H1 (cell line): ENCODE data around the gene ANKFN1. TPM values are rescaled to one million over a fixed set of nuclear protein-coding genes. Genes with fewer than 3 reads are reported as not detected.

Experiments used
- EP300 ChIP-seq, 2 experiments: IDR thresholded peaks; 1 replicate in 1 of 2; 2 replicates in 1 of 2; pipeline ENCODE4 v1.6.1; 2011 to 2012; ENCODE audit warnings: low read depth in 2 of 2, low read length in 2 of 2, mild to moderate bottlenecking in 2 of 2, borderline replicate concordance in 1 of 2, inconsistent platforms in 1 of 2, moderate library complexity in 1 of 2
- GTF2F1 ChIP-seq: IDR thresholded peaks from 2 replicates; pipeline ENCODE4 v1.6.1; 2012; ENCODE audit warnings: low read depth, low read length, improper control_type of control experiment, borderline replicate concordance
- SP2 ChIP-seq: IDR thresholded peaks from 2 replicates; pipeline ENCODE4 v1.6.1; 2012; ENCODE audit warnings: mild to moderate bottlenecking, low read length, inconsistent platforms
- SRF ChIP-seq: IDR thresholded peaks from 2 replicates; pipeline ENCODE4 v1.6.1; 2011; ENCODE audit warnings: mild to moderate bottlenecking, low read depth, low read length, moderate library complexity
- TAF7 ChIP-seq: optimal IDR thresholded peaks from 2 replicates; pipeline ENCODE3; 2011; ENCODE audit warnings: low read depth, mild to moderate bottlenecking, inconsistent platforms, low read length, moderate library complexity, borderline replicate concordance
- polyA plus RNA-seq, 7 experiments: library from polyadenylated mRNA; depleted of rRNA in 3 of 7; stranded (reverse) in 5 of 7; unstranded in 2 of 7; fragments of >200 nt in 5 of 7; fragments of 200-250 nt in 2 of 7; gene quantifications; 1 replicate in 5 of 7; 2 replicates in 1 of 7; 4 replicates in 1 of 7; pipeline versions ENCODE4 v1.2.1 to v1.2.3, GENCODE V29; 2011 to 2013; ENCODE audit warnings: missing spikeins in 2 of 7, mixed read lengths in 2 of 7
- total RNA-seq: library from RNA; stranded (reverse); fragmentation: NEBNext Ultra II Directional; extraction: Animal tissue kit (Norgen Biotek cat#: 25700); gene quantifications from 2 replicates; pipeline ENCODE4 v1.2.1, GENCODE V29; 2021

Gene ANKFN1
- total and polyA plus RNA-seq, 2 of the 8 experiments (the other 6 are each of a cell fraction or from before 2014, with no cell fraction given): not detected

DNA sequence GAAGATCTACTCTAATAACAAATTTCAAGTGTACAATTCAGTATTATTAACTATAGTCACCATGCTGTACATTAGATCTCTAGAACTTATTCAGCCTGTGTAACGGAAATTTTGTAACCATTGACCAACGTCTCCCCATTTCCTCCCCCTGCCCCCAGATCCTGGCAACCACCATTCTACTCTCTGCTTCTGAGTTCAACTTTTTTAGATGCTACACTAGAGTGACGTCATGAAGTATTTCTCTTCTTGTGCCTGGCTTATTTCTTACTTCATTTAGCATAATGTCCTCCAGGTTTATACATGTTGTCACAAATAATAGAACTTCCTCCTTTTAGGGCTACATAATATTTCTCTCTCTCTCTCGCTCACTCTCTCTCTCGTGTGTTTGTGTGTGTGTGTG lies 157.5 kb downstream of the ANKFN1 start (continued):
- TF ChIP-seq SP2: no peak
- no peak for TF ChIP-seq SRF
- TF ChIP-seq GTF2F1: no peak
- no peak for TF ChIP-seq TAF7
- TF ChIP-seq EP300 (IDR thresholded peaks at IDR 0.05; ENCODE audit: borderline replicate concordance in 1 of 2, low read depth in 2 of 2, low read length in 2 of 2): no peak
